Measurements from ENCODE around the gene ECE1.
"Not testable (repeated sequence)": the region's sequence is repeated elsewhere in the genome, so short reads cannot be mapped to it uniquely, and the experiment has no call there.

The ECE1 gene

GRCh38 chr1:21251773-21252471 lies 38.3 kb downstream of the ECE1 start:
- no peak for DNase-seq (ENCODE audit: low spot score)

GRCh38 chr1:21249940-21250493 lies 40.2 kb downstream of the ECE1 start:
- DNase-seq (ENCODE audit: low spot score): no peak

GRCh38 chr1:21247892-21248715 lies 42.2 kb downstream of the ECE1 start:
- no peak for DNase-seq (ENCODE audit: low spot score)

- DNase-seq (ENCODE audit: low spot score): peak; percentile 69
Observed at GRCh38 chr1:21246905-21247642, 43.2 kb downstream of the ECE1 start.

GRCh38 chr1:21245688-21246229 lies 44.5 kb downstream of the ECE1 start:
- DNase-seq (ENCODE audit: low spot score): no peak

- DNase-seq (ENCODE audit: low spot score): no peak
Observed at GRCh38 chr1:21244986-21245687, 45.1 kb downstream of the ECE1 start.

GRCh38 chr1:21244154-21244553 lies 46.1 kb downstream of the ECE1 start:
- DNase-seq (ENCODE audit: low spot score): no peak

GRCh38 chr1:21242846-21243245 lies 47.4 kb downstream of the ECE1 start:
- no peak for DNase-seq (ENCODE audit: low spot score)

- no peak for DNase-seq (ENCODE audit: low spot score)
Observed at GRCh38 chr1:21241771-21242581, 48.3 kb downstream of the ECE1 start.

- DNase-seq (ENCODE audit: low spot score): no peak
Observed at GRCh38 chr1:21240706-21241105, 49.6 kb downstream of the ECE1 start.

- no peak for DNase-seq (ENCODE audit: low spot score)
Observed at GRCh38 chr1:21239221-21239620, 51.0 kb downstream of the ECE1 start.

- DNase-seq (ENCODE audit: low spot score): no peak
Observed at GRCh38 chr1:21238141-21238800, 52.0 kb downstream of the ECE1 start.

GRCh38 chr1:21237446-21238088 lies 52.7 kb downstream of the ECE1 start:
- DNase-seq (ENCODE audit: low spot score): no peak

GRCh38 chr1:21236178-21236577 lies 54.1 kb downstream of the ECE1 start:
- no peak for DNase-seq (ENCODE audit: low spot score)

- DNase-seq (ENCODE audit: low spot score): no peak
Observed at GRCh38 chr1:21234779-21235178, 55.5 kb downstream of the ECE1 start.

GRCh38 chr1:21233490-21233889 lies 56.8 kb downstream of the ECE1 start:
- no peak for DNase-seq (ENCODE audit: low spot score)

GRCh38 chr1:21232044-21232443 lies 58.2 kb downstream of the ECE1 start:
- DNase-seq (ENCODE audit: low spot score): peak; percentile 82

- no peak for DNase-seq (ENCODE audit: low spot score)
Observed at GRCh38 chr1:21229246-21230000, 60.8 kb downstream of the ECE1 start.

- DNase-seq (ENCODE audit: low spot score): not testable (repeated sequence)
Observed at GRCh38 chr1:21228224-21228623, 62.0 kb downstream of the ECE1 start.

Measured in cerebellar cortex (tissue), 1 donor.